Suppressor macrophage treated with lipopolysaccharide for 1 hour (primary cell): ENCODE results near the gene PNCK.
"Not testable (repeated sequence)": the region's sequence is repeated elsewhere in the genome, so short reads cannot be mapped to it uniquely, and the experiment has no call there.

Experiments
- DNase-seq, 3 donors: peaks; one replicate each; pipeline ENCODE4 v3.0.0-alpha.2; 2020 to 2022

PNCK gene

DNA sequence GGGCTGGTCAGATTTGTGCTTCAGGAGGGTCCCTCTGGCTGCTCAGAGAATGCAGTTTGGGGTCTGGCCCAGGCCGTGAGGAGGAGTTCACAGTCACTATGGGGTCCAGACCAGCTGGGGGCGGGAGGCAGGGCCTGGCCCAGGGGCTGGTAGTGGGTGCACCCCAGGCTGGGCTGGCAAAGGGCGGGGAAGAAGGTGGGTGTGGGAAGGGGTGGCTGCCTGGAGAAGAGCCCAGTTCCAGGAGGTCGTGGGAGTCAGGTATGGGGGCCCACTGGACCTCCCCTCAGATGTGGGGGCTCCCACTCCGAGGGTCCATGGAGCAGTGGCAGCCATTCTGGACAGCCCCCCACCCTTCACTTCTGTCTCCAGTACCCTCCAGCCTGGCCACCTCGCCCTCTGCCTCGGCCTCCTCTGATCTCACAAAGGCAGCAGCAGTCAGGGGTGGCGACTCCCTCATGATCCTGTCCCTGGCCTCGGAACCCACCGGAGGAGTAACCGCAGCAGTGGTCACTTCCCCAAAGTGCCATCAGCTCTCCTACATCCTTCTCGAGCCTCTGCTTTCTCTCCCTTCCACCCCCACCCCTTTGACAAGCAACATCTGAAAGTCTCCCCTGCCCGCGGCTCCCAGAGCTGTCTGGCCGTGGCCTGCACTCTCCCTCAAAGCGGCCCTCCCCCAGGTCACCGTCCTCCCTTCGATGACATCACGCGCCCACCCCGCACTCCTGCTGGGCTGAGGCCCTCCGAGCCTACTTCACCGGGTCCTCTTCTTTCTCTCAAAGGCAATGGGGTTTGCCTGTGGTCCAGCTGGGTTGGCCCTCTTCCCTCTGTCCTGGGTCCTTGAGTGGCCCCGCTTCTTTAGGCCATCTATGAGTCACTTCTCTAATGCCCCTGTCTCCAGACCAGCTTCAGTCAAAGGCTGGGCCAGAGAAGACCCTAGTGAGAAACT lies 12.4 kb upstream of the PNCK start:
- DNase-seq, result peak; percentile 24 to 40 (median 34)

DNA sequence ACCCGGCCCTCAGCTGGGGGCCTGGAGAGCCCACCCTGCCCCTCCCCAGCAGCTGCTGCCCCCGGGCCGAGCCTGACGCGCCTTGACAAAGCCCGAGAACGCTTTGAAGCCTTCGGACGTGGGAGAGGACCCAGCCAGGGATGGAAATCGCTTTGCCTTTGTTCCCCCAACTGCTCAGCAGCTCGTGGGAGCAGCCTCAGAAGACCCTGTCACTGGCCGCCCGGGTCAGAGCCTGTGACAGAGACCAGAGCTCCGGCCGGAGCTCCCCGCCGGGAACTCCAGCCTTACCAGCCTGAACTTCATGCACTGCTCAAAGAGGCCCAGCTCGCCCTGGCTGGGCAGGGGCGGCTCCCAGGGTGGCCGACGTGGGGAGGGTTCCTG lies 11.5 kb upstream of the PNCK start:
- no peak for DNase-seq

DNA sequence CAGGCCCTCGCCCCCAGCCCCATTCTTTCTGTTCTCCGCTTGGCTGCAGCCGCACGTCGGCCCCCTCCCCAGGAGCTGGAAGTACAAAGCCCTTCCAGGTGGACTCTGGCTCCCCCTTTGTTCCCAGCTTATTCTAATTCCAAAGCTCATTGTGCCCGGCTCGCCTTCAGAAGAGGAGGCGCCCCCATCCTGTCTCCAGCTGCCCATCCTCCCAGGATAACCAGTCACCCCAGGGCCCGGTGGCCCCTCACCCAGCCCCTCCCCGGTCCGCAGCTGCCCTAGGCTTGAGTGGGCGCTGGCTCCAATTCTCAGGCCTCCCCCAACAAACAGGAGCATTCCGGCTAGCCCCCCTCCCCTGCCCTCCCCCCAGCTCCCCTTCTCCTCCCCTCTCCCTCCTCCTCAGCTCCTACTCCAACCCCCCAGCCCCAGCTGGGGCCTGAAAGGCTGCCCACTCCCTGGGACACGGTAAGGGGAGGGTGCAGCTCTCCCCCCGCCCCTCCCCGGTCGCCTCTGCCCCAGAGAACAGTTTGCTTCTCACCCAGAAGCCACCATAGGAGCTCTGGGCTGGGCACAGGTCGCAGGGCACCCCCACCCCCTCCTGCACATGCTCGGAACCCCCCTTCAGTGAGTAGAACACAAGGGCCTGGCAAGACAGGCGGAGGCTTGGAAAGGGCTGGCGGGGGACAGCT lies 11.0 kb upstream of the PNCK start:
- DNase-seq, result peak in 1 of 3 donors; percentile 1

DNA sequence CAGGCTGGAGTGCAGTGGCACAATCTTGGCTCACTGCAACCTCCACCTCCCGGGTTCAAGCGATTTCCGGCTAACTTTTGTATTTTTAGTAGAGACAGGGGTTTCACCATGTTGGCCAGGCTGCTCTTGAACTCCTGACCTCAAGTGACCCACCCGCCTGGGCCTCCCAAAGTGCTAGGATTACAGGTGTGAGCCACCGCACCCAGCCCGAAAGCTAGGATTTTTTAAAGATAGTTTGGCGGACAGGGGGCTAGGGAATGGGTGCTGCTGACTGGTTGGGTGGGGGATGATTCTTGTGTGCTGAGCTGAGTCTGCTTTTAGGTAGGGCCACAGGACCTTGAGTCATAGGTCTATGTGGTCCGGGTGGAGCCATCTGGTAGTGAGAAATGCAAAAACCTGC lies 9.9 kb upstream of the PNCK start:
- not testable (repeated sequence) for DNase-seq

DNA sequence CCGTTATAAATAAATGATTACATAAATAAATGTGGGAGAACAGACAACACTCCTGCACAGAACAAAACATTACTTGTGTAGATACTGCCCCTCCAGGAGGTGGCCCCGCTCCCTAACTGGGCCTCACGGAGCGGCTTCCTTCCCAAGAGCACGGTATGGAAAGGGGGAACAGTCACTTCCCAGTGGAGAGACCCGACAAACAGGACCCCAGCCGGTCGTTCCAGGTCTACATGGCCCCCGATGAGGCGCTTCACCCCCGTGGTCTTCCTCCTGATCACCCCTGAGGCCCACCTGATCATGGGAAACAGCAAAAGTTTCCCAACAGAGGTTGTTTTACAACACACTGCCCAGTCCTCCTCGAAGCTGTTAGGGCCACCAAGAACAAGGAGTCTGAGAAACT lies 7.6 kb upstream of the PNCK start:
- peak in 1 of 3 donors; percentile 12 for DNase-seq

DNA sequence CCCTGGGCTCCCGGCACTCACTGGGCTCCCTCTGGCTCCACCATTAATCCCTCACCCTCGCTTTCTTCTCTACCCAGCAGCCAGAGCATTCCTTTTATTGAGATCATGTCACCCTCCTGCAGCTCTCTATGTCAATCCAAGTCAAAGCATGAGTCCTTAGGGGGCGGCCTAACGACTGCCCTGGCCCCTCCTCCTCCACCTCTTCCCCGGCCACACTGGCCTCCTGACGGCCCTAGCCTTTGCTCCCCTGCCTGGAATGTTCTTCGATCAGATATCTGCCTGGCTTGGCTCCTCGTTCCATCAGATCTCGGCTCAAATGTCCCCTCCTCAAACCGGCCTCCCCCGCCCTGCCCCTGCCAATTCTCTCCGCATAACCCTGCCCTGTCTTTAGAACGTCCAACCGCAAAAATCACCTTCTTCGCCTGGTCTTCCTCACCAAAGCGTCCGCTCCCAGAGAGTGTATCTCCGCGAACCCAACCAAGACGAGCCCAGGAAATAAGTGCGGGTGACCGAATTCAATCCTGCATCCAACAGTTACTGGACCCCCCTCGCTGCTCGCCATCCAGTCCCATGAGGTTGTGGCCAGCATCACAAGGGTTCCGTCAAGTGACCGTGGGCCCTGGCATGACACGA lies 722 bp upstream of the PNCK start:
- no peak for DNase-seq

DNA sequence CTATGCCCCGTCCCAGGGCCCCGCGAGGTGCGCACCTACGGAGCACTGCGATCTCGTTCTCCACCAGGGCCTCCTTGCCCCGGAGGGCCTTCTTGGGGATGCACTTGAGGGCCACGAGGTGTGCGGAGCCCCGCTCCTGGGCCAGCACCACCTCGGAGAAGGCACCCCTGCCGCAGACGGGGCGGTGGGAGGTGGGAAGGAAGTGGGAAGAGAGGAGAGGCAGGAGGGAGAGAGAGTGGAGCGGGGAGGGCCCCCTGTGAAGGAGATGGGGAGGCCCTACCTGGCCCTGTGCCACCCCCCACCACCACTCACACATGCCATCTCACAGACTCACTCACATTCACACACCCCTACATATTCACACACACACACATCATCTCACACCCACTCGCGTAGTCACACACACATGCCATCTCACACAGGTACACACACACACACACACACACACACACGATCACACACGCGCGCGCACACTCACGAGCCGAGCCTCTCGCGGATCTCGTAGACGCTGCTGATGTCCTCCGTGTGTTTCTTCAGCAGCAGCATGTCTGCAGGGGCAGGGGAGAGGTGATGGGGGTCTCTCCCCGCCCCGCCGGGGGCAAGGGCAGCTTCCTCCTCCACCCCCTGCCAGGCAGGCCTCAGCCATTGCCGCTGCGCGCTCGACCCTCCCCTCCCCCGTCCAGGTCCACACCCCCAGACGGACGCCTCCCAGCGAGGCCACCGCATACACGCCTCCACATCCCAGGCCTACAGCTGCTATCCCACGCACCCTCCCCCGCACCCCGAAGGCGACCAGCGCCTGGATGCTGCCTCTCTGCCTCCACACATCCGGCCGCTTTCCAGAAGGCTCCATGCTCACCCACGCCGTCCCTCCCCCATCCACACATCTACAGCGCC lies 834 bp downstream of the PNCK start:
- no peak for DNase-seq

DNA sequence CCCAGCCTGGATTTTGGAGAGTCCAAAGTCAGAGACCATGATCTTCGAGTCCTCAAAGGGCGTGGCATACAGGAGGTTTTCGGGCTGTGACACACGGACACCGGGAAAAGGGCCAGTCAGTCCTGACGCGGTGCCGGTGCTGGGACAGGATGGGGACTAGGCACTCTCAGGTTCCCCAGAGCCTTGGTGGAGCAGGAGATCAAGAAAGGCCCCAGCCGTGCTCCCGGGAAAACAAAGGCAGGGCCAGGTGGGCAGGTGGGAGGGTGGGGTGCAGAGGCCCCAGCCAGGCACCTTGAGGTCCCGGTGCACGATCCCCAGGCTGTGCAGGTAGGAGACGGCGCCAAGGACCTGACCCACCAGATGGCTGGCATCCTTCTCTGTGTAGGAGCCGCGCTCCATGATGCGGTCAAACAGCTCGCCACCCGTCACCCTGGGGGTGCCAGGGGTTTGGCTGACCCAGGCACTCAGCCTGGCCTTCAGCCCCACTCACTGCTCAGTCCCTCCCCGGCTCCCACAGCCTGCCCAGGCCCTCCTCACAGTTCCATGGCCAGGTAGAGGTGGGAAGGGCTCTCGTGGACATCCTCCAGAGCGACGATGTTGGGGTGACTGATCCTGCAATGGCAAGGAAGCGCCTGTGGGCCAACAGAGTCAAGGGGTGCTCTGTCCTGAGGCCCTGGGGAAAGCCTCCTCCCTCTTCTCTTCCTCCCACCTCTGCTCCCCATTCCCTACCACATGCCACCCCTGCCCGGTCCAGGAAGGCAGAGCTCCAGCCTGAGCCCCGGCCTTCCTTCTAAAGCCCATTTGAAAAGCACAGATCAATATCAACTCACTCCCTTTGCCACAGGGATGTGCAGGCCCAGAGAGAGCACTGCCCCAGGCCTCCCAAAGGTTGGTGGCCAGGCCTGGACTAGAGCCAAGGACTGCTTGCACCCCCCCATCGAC lies 1.8 kb downstream of the PNCK start:
- no peak for DNase-seq

DNA sequence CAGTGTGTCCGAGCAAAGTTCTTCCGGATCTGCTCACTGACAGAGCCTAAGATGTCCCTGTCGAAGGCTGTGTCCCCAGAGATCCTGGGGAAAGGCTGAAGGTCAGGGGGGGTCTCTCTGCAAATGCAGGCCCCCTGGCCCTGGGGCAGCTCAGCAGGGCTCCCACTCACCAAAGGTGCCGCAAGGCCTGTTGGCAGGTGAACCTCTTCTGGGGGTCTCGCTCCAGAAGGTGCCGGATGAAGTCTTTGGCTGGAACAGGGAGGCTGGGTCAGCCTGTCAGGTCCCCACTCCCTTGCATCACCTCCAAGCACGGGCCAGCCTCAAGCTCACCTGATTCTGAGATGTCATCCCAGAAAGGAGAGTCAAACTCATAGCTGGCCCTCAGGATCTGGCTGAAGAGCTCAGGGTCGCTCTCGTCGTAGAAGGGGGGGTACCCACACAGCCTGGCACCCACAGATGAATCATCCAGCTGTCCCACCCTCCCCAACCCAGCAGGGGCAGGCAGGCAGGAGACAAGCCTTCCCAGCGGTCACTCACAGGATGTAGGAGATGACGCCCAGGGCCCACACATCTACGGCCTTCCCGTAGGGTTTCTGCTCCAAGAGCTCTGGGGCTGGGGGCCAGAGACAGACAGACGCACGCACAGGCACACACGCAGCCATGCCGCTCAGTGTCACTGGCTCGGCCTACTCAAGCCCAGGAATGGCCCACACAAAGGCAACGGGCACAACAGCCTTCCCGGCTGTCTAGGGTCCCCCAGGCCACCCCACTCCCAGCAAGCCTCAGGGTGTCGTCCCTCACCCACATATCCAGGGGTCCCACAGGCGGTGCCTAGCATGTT lies 2.6 kb downstream of the PNCK start:
- DNase-seq, result peak in 1 of 3 donors; percentile 1

DNA sequence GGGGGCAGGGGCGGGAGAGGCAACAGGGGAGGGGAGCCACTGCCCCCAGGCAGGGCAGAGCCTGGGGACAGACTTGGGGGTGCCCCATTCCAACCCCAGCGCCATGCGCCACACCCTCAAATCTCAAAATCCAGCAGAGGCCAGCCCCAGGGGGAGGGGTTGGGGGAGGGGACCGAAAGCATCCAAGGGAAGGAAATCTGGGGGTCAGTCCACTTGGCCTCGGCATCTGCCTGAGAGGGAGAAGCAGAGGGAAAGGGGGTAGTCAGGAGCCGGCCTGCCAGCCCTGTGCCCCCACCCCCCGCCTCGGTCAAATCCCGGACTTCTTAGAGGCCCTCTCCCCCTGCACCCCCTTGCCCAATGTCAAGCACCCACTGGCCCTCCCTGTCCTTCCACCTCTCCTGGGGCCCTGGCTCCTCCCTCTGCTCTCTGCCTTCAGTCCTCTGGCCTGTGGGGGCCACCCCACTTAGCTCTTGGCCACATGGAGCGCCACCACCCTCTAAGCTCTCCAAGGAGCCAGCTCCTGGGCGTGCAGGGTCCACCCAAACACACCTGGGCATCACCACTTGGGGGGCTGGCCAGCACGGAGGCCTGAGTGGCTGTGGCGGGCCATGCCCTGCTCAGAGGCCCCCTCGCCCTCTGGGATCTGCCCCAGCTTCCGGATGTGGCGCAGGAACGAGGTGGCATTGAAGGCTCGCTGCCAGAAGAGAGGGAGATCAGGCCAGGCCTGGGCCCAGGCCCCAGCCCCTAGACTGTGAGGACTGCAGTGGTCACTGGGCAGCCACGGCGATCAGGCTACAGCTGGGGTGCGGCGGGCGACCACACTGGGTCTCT lies 3.5 kb downstream of the PNCK start:
- DNase-seq, result peak in 1 of 3 donors; percentile 8

DNA sequence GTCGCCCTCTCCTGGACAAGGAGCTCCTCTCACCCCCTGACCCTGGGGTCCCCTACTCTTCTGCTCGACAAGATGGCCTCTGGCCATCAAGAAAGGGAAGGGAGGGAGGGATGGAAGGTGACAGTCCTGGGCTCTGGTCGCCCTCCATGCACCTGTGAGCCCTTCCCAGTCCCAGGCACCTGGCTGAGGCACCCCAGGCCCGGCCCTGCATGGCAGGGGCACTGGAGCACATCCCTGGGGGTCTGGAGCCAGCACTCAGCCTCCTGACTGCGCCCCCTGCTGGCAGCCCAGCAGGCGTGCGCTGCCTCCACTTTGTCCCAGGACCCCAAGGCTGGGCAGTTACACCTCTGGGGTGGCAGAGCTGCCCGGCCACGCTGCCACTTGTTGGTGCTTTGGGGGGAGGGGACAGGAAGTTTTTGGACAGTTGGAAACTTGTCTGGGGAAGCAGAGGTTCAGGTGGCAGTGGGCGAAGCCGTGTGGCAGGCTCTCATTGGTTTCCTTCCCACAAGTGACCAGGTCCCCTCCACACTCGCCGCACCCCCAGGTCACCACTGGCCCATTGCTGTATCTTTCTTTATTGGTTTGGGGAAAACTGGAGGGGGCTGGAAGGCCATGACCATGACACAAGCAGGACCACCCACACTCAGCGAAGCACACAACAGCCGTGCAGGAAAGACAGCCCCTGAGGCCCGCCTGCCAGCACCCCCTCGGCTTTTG lies 4.3 kb downstream of the PNCK start:
- peak; percentile 23 to 66 (median 43) for DNase-seq

DNA sequence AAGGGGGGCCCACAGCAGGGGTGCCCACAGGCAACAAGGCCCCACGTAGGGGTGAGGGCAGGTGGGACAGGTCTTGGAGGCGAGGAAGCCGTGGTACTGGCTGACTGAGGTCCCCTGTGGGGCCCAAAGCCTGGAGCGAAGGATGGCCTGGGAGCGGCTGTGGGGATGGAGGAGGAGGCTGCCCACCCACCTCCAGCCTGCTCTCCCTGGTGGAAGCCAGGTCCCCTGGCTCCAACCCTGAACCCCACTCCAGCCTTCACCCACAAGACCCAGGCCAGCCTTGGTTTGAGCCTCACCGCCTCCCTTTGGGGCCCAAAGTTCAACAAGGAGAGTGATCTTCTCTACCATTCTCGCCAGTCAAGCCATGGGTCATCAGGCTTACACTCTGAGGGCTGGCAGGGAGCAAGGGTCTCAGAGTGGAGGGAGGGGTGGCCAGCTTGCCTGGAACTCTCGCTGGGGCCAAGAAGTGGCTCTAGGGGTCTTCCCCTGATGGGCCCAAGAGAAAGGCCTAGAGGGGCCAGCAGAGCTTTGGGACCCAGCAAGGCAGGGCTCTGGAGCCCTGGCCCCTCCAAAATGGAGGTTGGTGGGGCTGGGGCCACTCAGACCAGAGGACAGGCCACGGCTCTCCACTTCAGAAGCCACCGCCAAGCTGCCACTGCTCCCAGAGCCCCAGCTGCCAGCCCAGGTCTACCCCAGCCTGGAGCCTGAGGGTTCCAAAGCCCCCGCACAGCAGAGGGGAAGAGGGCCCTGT lies 5.0 kb downstream of the PNCK start:
- DNase-seq, result no peak

DNA sequence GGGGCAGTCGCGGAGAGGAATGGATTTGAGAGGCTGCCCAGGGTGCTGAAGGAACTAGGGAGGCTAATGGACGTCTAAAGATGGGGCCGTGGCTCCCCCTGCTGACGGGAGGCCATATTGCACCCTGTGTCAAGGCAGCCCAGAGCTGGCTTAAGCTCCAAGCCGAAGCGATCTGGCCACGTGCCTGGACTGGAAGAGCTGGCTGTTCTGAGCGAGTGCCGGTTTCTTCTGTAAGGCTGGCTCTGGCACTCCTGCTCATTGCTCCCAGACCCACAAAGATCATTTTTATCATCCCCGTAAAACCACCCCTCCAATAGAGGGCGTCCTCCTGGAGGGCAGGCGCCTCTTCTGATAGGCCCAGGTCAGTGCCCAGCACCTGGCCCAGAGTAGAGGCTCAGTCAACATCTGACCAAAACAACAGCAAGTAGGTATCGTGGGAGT lies 5.6 kb downstream of the PNCK start:
- peak; percentile 70 to 82 (median 79) for DNase-seq

DNA sequence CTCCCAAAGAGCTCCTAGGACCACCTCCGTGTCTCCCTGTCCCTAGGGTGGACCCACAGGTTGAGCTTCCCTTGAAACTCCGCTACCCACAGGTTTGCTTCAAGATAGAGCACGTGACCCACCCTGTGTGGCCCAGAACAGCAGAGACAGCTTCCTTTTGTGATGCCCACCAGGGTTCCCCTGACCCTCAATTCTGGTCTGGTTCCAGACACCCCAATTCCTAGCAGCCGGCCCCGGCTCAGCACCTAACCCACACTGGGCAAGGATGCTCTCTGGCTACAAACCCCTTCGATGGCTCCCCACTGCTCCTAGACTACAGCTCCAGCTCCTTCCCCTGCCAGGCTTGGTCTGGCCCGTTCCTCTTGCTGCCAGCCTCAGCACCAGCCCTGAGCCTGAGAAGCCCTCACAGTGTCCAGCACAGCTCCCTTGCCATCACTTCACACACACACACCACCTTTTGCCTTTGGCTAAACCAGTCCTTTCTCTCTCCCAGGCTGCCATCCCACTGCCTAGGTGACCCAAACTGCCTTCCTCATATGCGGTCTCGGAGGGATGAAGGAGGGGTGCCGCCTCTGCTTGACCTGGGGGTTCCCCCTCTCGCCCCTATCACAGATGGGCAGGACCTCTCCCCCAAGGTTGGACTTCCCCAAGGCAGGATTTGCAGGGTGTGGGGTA lies 6.2 kb downstream of the PNCK start:
- peak in 1 of 3 donors; percentile 14 for DNase-seq

DNA sequence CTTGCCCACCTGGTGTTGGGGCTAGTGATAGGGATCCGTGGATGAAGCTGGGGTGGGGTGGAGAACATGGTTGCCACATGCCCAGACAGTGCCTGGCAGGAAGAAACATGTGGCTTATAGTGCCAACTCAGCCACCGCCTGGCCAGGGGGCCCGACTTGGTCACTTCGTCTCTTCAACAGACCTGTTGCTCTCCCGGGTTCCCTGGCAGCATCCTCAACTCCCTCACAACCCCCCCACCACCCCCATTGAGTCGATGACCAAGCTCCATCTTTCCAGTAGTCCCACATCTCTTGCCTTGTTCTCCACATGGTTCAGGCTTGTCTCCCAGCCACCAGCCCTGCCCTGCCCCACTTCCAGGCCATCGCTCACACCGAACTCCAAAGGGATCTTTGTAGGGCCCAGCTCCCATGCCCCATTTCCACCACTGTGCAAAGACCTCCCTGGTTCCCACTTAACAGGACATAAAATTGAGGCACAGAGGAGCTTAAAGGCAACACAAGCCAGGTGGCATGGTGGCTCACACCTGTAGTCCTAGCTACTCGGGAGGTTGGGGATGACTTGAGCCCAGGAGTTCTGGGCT lies 7.8 kb downstream of the PNCK start:
- DNase-seq, result no peak

DNA sequence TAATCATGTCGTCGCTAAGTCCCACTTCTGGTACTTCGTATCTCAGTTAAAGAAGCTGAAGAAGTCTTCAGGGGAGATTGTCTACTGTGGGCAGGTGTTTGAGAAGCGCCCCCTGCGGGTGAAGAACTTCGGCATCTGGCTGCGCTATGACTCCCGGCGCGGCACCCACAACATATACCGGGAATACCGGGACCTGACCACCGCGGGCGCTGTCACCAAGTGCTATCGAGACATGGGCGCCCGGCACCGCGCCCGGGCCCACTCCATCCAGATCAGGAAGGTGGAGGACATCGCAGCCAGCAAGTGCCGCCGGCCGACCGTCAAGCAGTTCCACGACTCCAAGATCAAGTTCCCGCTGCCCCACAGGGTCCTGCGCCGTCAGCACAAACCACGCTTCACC lies 11.3 kb downstream of the PNCK start:
- DNase-seq, result peak; percentile 52 to 71 (median 55)

DNA sequence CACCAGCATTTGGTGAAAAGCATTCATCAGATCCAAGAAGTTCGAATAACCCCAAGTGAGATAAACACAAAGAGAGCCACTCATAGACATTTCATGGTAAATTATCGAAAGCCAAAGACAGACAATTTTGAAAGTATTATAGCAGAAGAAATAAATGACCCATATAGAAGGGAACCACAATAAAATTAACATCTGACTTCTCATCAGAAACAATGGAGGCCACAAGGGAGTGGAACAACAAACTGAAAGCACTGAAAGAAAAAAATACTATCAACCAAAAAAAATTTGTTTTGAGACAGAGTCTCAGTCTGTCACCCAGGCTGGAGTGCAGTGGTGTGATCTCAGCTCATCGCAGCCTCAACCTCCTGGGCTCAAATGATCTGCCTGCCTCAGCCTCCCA lies 14.3 kb downstream of the PNCK start:
- no peak for DNase-seq
